ENCODE measurements around the gene GARRE1.
"Not testable (repeated sequence)": the region's sequence is repeated elsewhere in the genome, so short reads cannot be mapped to it uniquely, and the experiment has no call there.

Gene GARRE1, protein sequence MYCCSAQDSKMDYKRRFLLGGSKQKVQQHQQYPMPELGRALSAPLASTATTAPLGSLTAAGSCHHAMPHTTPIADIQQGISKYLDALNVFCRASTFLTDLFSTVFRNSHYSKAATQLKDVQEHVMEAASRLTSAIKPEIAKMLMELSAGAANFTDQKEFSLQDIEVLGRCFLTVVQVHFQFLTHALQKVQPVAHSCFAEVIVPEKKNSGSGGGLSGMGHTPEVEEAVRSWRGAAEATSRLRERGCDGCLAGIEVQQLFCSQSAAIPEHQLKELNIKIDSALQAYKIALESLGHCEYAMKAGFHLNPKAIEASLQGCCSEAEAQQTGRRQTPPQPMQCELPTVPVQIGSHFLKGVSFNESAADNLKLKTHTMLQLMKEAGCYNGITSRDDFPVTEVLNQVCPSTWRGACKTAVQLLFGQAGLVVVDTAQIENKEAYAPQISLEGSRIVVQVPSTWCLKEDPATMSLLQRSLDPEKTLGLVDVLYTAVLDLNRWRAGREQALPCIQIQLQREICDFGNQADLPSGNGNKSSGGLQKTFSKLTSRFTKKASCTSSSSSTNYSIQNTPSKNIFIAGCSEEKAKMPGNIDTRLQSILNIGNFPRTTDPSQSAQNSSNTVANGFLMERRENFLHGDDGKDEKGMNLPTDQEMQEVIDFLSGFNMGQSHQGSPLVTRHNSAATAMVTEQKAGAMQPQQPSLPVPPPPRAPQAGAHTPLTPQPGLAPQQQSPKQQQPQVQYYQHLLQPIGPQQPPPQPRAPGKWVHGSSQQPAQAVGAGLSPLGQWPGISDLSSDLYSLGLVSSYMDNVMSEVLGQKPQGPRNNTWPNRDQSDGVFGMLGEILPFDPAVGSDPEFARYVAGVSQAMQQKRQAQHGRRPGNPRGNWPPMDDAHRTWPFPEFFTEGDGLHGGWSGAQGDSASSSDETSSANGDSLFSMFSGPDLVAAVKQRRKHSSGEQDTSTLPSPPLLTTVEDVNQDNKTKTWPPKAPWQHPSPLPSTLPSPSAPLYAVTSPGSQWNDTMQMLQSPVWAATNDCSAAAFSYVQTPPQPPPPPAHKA (N-terminal part only)

DNA sequence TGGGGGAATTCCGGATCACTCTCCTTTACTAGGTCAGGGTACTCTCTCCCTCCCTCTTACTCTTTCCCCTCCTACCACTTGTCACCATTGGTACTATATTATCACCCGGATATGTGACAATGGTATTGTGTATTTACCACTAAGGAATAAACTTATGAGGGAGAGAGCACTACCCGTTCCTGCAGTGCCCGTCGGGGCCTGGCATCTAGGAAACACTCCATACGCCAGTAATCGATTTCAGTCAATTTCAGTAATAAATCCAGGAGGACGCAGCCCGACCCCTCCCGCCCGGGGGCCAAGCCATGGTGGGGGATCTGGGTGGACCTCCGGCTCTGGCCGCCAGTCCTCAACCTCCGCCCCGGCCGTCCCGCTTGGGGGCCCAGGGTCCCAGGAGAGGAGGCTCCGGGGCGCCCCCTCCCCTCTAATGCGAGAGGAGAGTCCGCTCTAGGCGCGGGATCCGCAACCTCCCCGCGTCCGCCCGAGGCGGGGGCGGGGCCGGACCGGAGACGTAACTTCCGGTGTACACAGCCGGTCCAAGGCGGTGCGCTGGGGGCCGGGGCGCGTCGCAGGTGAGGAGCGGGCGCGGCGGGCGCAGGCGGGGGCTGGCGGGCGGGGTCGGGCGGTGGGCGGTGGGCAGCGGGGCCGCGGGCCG lies at the start of gene GARRE1:
Gene GARRE1, plus strand, starts transcription at position 509 of the 652 bp plus-strand sequence. CDS start 45,920 bp downstream, outside the sequence.
- peak; percentile 42 for DNase-seq

DNA sequence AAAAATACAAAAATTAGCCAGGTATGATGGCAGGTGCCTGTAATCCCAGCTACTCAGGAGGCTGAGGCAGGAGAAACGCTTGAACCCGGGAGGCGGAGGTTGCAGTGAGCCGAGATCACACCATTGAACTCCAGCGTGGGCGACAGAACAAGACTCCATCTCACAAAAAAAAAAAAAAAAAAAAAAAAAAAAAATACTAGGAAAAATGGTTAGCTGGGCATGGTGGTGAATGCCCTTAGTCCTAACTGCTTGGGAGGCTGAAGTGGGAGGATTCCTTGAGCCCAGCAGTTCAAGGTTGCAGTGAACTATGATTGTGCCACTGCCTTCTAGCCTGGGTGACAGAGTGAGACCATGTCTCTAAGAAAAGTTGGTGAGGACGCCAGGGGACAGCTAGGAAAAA lies 49.0 kb upstream of the GARRE1 start:
- DNase-seq, result not testable (repeated sequence)

DNA sequence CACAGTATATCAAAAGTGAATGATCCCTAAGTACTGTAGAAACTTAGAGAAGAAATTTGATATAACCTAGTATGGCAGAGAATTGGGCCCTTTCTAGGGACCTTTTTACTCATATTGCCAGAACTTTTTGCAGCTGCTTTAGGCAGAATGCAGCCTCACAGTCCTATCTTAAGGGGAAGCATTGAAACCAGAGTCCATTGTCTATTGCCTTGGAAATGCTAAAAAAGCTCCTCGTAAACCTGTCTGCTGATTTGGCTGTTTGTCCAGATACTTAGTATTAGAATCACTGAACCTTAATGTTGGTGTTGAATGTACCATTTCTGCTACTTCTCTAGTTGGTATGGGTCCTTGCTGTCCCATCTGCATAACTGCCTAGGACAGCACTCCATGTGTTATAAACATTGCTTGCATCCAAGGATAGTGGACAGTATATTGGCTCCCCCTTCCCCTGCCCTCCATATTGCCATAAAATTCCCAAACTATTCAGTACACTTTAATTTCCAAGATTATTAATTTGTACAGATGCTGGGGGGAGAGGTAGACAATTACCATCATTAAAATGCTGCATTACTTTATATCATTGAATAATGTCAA lies 46.0 kb upstream of the GARRE1 start:
- no peak for DNase-seq

DNA sequence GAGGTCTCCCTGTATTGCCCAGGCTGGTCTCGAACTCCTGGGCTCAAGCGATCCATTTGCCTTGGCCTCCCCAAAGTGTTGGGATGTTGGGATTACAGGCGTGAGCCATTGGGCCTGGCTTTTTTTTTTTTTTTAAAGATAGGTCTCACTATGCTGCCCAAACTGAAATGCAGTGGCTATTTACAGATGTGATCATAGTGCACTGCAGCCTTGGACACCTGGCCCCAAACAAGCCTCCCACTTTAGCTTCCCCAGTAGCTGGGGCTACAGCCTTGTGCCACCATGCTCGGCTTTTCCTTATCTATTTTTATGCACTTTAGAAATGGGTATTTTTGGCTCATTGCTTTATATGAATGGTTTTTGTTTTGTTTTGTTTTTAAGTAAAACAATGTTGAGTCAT lies 44.6 kb upstream of the GARRE1 start:
- no peak for DNase-seq

DNA sequence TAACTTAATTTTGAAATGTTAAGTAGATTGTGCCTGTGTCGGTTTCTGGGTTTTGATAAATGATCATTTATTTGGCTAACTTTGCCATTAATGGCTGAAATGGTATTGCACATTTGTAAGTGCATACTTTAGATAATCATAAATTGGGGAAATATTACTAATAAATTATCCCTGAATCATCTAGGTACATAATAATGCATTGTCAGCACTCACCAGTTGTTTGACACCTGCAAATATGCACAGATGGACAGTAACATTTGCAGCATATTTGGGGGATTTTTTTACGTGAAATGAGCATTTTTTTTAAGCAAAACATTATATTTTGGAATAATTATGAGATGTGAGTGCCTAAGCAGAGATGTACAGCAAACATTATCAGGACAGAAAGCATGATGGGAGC lies 41.1 kb upstream of the GARRE1 start:
- DNase-seq, result no peak

DNA sequence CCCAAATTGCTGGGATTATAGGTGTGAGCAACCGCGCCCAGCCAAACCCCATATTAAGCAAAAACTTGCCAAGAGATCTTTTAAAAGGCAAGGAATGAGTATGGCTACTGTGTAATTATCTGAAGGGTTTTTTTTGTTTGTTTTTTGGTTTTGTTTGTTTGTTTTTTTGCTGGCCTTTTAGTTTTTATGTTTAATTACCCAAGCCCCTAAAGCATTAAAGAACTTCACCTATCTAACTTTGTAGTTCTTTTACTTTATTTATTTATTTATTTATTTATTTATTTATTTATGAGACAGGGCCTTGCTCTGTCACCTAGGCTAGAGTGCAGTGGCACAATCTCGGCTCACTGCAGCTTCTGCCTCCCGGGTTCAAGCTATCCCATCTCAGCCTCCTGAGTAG lies 40.3 kb upstream of the GARRE1 start:
- no peak for DNase-seq

DNA sequence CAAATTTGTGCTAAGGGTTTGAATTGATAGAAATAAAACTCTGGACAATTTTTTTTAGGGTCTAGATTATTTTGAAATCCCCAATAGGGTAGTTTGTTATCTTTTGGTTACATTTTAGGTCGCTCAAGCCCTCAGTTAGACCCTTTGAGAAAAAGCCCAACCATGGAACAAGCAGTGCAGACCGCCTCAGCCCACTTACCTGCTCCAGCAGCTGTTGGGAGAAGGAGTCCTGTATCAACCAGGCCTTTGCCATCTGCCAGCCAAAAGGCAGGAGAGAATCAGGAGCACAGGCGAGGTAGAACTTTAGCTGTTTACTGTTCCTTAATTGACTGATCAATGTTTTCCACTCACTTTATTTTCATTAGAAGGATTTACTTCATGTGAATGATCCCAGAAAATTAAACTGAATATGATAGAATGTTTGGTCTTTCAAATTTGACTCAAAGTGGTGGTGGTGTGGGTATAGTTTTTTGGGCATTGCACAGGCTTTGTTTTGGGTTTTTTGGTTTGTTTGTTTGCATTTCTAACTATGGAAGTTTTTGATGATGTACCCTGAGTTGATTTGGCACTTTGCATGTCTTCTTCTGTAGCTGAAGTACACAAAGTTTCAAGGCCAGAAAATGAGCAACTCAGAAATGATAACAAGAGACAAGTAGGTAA lies 39.2 kb upstream of the GARRE1 start:
- no peak for DNase-seq

DNA sequence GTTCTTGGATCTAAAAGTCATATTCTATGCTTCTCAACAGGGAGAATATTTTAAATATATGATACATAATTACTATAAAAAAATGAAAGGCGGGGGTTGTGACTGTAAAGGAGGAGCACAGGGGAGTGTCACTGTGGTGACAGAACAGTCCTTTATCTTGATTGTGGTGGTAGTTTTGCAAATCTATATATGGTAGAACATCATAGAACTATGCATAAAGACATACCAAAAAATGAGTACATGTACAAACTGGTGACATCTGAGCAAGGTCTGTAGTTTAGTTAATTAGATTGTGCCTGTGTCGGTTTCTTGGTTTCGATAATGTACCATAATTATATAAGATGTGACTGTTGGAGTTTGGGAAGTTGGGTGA lies 38.7 kb upstream of the GARRE1 start:
- no peak for DNase-seq

DNA sequence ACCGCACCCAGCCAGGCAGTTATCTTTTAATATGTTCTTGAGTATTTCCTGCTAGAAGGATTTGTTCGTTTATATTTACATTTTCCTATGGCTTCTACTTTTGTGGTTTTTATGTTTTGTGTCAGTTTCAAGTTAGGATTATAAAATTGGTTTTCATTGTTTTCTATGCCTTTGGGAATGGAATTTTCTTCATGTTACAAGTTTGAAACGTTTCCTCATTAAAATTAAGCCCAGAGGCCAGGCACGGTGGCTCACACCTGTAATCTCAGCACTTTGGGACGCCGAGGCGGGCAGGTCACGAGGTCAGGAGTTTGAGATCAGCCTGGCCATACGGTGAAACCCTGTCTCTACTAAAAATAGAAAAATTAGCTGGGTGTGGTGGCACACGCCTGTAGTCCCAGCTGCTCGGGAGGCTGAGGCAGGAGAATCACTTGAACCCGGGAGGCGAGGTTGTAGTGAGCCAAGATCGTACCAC lies 37.6 kb upstream of the GARRE1 start:
- not testable (repeated sequence) for DNase-seq

DNA sequence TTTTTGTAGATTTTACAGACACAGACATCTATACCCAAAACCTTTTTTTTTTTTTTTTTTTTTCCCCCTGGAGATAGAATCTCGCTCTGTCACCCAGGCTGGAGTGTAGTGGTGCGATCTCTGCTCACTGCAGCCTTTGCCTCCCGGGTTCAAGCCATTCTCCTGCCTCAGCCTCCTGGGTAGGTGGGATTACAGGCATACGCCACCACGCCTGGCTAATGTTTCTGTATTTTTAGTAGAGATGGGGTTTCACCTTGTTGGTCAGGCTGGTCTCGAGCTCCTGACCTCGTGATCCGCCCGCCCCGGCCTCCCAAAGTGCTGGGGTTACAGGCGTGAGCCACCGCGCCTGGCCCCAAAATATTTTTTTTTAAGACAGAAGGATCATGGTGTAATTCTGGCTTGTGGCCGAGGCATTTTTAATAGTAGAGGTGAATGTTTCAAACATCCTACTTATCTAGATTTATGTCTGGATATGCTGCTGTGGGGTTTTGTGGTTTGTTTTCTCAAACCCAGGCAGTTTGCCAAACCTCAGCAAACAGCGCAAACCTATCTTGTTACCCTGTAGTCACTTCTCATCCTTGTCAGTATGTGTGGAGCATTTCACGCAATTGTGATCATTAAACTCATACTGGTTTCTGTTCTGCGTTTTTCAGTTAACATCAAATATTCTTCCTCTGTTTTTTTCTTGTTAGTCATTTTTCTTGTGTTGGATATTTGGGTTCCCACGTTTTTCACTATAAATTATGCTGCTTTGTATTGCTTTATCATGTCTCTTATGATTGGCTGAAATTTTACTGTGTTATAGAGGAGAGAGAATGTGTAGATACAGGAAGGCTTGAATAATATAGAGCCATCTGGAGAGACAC lies 36.2 kb upstream of the GARRE1 start:
- DNase-seq, result peak; percentile 91

DNA sequence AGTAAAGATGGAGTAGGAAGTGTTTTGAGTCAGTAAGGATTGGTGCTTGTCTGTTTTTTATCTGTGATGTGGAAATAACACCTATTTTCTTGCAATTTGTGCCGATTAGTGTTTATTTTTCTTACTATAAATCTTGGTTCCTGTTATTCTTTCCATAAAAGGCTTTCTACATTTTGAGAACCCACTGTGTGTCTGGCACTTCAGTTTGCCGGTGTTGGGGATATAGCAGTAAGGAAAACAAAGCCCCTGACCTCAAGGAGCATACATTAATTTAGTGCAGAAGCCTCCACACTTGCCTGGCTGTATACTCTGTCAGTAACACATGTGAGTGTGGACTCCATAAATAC lies 35.6 kb upstream of the GARRE1 start:
- no peak for DNase-seq

DNA sequence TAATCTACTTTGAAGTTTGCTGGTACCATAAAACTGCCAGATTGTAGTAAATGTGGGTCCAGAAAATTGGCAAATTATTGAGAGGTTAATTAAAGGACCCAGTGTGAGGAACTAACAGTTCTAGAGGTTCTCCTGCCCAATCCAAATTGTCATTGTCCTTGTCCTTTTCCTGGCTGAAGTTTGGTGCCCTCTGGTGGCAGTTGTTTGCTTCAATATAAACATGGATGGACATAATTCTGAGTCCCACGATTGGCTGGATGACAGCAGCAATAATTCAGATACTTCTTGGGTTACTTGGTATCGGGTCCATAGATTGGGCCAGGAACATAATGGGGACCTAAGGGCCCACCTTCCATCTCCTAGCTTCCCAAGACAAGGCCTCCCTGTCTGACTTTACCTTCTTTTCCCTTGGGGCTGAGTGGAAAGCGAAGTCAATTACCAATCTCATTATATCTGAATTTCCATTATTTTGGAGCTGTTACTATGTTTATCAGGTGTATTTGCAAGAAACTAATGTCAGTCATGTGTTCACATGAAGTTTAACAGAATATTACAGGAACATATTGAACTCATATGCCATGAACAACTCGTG lies 33.8 kb upstream of the GARRE1 start:
- no peak for DNase-seq

DNA sequence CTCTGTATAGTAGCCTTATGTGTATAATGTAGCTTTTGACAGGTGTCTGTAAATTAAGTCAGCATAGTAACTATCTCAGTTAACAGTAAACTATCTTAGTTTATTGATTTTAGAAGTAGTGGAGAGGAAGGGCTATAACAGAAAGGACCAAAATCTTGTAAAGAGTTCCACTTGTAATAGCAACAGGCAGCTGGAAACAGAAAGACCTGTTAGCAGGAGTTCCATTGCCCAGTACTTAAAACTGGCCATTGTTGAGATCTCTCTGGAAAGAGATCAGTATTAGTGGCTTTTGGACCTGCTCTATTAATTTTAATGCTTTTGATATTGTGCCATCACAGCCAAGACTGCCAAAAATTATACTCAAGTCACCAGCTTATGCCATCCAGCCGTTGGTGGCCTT lies 32.0 kb upstream of the GARRE1 start:
- DNase-seq, result no peak

DNA sequence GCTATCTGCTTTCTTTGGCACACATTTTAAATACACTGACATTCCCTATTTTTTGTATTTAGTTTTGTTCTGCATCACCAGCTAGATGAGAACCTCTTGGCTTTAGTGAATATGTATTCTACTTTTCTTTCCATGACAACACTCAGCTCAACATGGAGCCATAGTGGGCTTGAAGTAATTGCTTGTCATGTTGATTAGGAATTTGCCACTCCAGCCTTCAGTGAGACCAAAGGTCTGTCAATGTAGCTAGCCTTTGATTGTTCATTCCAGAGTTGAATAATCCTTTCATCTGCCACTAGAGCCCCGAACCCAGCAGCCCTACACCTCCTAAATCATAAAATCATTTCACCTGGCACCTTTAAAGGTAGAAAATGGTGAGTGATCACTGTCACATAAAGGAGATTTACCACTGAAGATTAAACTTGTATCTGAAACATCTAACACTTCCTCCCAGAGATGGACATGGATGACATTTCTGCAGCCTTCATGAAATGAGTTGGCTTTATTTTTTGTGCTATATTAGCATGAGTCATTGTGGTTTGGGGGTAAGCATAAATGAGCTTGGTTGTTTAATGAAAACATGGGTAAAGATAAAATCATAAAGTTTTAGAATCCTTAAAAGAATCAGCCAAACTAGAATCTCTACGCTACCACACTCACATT lies 29.2 kb upstream of the GARRE1 start:
- DNase-seq, result no peak

DNA sequence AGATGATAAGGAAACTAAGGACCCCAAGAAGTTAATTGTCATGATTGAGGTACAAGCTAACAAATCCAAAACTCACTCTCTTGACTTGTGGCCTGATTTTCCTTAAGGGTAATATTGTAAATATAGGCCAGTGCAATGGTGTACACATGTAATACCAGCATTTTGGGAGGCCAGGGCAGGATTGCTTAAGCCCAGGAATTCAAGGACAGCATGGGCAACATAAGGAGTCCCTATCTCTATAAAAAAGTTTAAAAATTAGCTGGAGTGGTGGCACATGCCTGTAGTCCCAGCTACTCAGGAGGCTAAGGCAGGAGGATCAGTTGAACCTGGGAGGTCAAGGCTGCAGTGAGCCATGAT lies 28.7 kb upstream of the GARRE1 start:
- DNase-seq, result no peak

DNA sequence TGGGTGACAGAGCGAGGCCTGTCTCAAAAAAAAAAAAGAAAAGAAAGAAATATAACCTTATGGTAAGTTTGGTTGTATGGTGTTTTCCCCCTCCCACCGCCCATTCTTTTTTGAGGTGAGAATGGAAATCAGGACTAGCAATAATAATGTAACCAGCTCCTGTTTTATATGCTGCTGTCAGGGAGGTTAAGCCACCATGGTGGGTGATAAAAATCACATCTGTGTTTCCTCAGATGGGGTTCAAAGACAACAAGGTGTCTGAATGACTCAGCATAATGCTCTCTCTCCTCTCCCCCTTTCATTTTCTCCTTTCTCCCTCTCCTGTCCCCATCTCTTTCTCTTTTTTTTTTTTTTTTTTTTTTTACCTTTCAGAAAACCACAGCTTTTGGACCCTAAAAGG lies 28.3 kb upstream of the GARRE1 start:
- no peak for DNase-seq

DNA sequence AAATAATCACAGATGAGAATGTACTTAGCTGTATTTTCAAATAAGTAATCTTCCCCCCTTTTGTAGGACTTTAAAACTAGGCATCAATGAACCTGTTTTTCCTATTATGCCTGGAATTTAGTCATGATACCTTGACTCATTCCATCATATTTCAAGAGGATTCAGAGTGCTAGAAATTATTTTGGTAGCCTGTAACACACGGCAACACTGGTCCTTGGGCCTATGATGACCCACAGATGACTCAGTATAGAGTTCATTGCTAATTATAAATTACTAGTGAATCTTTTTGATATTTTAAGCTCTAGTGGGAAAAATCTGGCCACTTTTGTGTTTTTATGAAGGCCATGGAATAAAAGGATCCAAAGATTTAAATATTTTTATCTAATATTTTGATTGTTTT lies 26.0 kb upstream of the GARRE1 start:
- DNase-seq, result no peak

DNA sequence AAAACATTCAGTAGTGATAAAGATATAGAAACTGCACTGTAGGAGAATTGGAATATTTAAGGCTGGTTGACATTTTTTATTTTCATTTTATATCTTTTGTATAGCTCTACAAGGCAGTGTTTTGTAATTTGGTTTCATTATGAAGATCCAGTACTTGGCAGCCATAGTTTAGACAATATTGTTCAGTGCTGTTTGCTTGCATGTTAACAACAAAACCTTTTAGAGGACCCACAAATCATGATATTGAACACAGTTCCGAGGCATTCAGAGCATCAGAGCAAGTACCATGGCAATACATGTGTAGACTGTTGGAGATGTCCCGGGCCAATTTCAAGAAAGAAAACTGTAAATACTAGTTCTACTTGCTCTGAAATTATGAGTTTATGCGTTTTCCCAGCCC lies 25.6 kb upstream of the GARRE1 start:
- no peak for DNase-seq

DNA sequence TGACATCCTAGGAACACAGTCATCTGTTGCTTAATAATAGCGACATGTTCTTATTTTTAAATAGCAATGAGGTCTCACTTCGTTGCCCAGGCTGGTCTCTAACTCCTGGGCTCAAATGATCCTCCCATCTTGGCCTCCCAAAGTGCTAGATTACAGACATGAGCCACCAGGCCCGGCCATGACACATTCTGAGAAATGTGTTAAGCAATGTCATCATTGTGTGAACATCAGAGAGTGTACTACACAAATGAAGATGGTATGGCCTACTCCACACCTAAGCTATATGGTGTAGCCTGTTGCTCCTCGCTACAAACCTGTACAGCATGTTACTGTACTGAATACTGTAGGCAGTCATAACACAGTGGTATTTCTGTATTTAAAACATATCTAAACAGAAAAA lies 24.6 kb upstream of the GARRE1 start:
- no peak for DNase-seq

DNA sequence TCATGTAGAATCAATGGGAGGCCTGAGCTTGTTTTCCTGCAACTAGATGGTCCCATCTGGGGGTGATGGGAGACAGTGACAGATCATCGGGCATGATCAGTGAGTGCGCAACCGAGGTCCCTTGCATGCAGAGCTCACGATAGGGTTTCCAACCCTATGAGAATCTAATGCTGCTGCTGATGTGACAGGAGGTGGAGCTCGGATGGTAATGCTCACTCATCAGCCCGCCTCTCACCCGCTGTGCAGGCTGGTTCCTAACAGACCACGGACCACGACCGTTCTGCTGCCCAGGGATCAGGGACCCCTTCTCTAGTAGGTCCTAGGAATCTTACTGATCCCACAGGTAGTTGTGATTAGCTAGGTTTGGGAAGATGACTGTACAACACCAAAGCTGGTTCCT lies 23.5 kb upstream of the GARRE1 start:
- no peak for DNase-seq
